K562 (cell line): ENCODE data around the gene EXOC4. TPM values are rescaled to one million over a fixed set of nuclear protein-coding genes. Genes with fewer than 3 reads are reported as not detected.
A peak's percentile ranks its signal among the peaks of the same experiment; 100 is the strongest.

ENCODE experiments used
- ATAC-seq: fragments of 200-7000 bp; cut with Tn5 transposase; 3 replicates; pipeline ENCODE4 v1.9.1; 2020; ENCODE audit warnings: moderate library complexity
- BruUV-seq: library from RNA; stranded (reverse); fragments of 400-500 nt; replicated peaks from 2 replicates; lab custom pipeline; 2021; lab: Mats Ljungman, UMichigan
- CTCF ChIA-PET: fragments of 300-600 bp; formaldehyde crosslinking; extraction: SDS; loops from one replicate; lab custom pipeline; 2021; ENCODE audit warnings: low intra/inter-chr PET ratio; lab: Yijun Ruan, JAX
- POLR2A ChIA-PET: fragments of 300-600, 350-650 bp; sonication (Branson Sonifier 250); formaldehyde crosslinking; extraction: SDS; loops from one replicate; lab custom pipeline; 2021; ENCODE audit warnings: antibody characterized with exemption, inconsistent platforms; lab: Yijun Ruan, JAX
- DNase-seq, 4 experiments: peaks; one replicate each; pipeline versions ENCODE4 v3.0.0 to v3.0.0-alpha.2; 2011 to 2018; ENCODE audit warnings: low spot score in 3 of 4, mixed read lengths in 3 of 4; ENCODE audit errors: extremely low read depth in 1 of 4
- FAIRE-seq: peaks from 2 replicates; lab custom pipeline; 2011; peaks lifted over from hg19 to GRCh38; lab: Jason Lieb, UNC
- H2AFZ ChIP-seq: 2 replicates; pipeline ENCODE4 v1.6.0; 2011; ENCODE audit warnings: low read depth, low read length, control low read depth, inconsistent platforms
- H3K27ac ChIP-seq: fragments of 200-600 bp; 3 replicates; pipeline ENCODE4 v1.8.0; 2011; ENCODE audit warnings: low read depth, mild to moderate bottlenecking, control low read depth, inconsistent platforms, low read length, moderate library complexity, mixed read lengths; ENCODE audit errors: extremely low read depth
- H3K27me3 ChIP-seq, 2 experiments: fragments of 300-600 bp in 1 of 2; 2 replicates in 1 of 2; 3 replicates in 1 of 2; pipeline versions ENCODE4 v1.6.0 to v1.8.0; 2011; ENCODE audit warnings: inconsistent platforms in 2 of 2, low read length in 2 of 2, mild to moderate bottlenecking in 1 of 2, mixed read lengths in 1 of 2, moderate library complexity in 1 of 2; ENCODE audit not compliant: control insufficient read depth in 2 of 2, insufficient read depth in 2 of 2
- H3K36me3 ChIP-seq: fragments of 300-600 bp; 3 replicates; pipeline ENCODE4 v1.8.0; 2011; ENCODE audit warnings: mild to moderate bottlenecking, low read length, inconsistent platforms; ENCODE audit not compliant: control insufficient read depth, insufficient read depth
- H3K4me1 ChIP-seq, 2 experiments: fragments of 200-600 bp in 1 of 2; replicated peaks in 1 of 2; 2 replicates in 1 of 2; 3 replicates in 1 of 2; pipeline versions ENCODE4 v1.5.1 to v1.8.0; 2011; ENCODE audit warnings: inconsistent platforms in 2 of 2, low read length in 2 of 2, mild to moderate bottlenecking in 1 of 2, mixed read lengths in 1 of 2, moderate library complexity in 1 of 2; ENCODE audit not compliant: control insufficient read depth in 2 of 2, insufficient read depth in 2 of 2
- H3K4me2 ChIP-seq: 2 replicates; pipeline ENCODE4 v1.6.1; 2011; ENCODE audit warnings: low read length, control low read depth, inconsistent platforms, mixed read lengths; ENCODE audit not compliant: insufficient read depth
- H3K4me3 ChIP-seq: fragments of 200-600 bp; sonication (generic), shearing (Covaris generic); 2 replicates; pipeline ENCODE4 v1.5.1; 2016; ENCODE audit warnings: control low read depth, inconsistent platforms
- H3K79me2 ChIP-seq: fragments of 200-600 bp; 3 replicates; pipeline ENCODE4 v1.8.0; 2011; ENCODE audit warnings: low read length, inconsistent platforms; ENCODE audit not compliant: control insufficient read depth, insufficient read depth
- H3K9ac ChIP-seq, 2 experiments: 2 replicates each; pipeline versions ENCODE4 v1.6.0 to v1.6.1; 2011; ENCODE audit warnings: low read depth in 2 of 2, low read length in 2 of 2, control low read depth in 1 of 2, inconsistent platforms in 1 of 2, mild to moderate bottlenecking in 1 of 2, mixed read lengths in 1 of 2; ENCODE audit not compliant: insufficient read depth in 1 of 2
- H3K9me1 ChIP-seq: one replicate; pipeline ENCODE4 v1.6.0; 2011; ENCODE audit warnings: inconsistent platforms, mild to moderate bottlenecking, low read length, moderate library complexity; ENCODE audit not compliant: control insufficient read depth, insufficient read depth
- H3K9me3 ChIP-seq: replicated peaks from 2 replicates; pipeline ENCODE4 v1.5.1; 2011; ENCODE audit warnings: low read depth, low read length, inconsistent platforms; ENCODE audit not compliant: control insufficient read depth, insufficient read depth
- H4K20me1 ChIP-seq: replicated peaks from 2 replicates; pipeline ENCODE4 v1.6.1; 2011; ENCODE audit warnings: low read length, inconsistent platforms, mixed read lengths; ENCODE audit not compliant: control insufficient read depth, insufficient read depth
- ARNT ChIP-seq, 2 experiments: fragments of 450-650 bp; IDR thresholded peaks; 2 replicates each; pipeline ENCODE4 v1.6.1; 2016; ENCODE audit warnings: mild to moderate bottlenecking in 1 of 2
- CBX3 ChIP-seq, 2 experiments: IDR thresholded peaks; 1 replicate in 1 of 2; 2 replicates in 1 of 2; pipeline ENCODE4 v1.6.1; 2012; ENCODE audit warnings: inconsistent platforms in 2 of 2, low read length in 2 of 2, borderline replicate concordance in 1 of 2, control low read depth in 1 of 2
- COPS2 ChIP-seq: fragments of 450-650 bp; conservative IDR thresholded peaks from 2 replicates; pipeline ENCODE4 v1.6.1; 2016; ENCODE audit warnings: mild to moderate bottlenecking, moderate library complexity
- FOXA3 ChIP-seq, 2 experiments: fragments of 450-650 bp in 1 of 2; sonication (generic) in 1 of 2; formaldehyde crosslinking; IDR thresholded peaks in 1 of 2; conservative IDR thresholded peaks in 1 of 2; 2 replicates each; pipeline versions ENCODE4 v1.4.0 to v1.8.0; 2020 to 2022; ENCODE audit warnings: mild to moderate bottlenecking in 2 of 2, missing genetic modification reagents in 1 of 2
- SMARCB1 ChIP-seq: IDR thresholded peaks from 2 replicates; pipeline ENCODE4 v1.6.1; 2011; ENCODE audit warnings: improper control_type of control experiment, low read depth; ENCODE audit not compliant: insufficient read length
- TRIM28 ChIP-seq: fragments of 450-650 bp; IDR thresholded peaks from 2 replicates; pipeline ENCODE4 v1.6.1; 2017
- ZNF280B ChIP-seq: fragments of 250-450 bp; sonication (Bioruptor Pico); IDR thresholded peaks from 2 replicates; pipeline ENCODE4 v1.5.1; 2021; ENCODE audit warnings: mild to moderate bottlenecking
- in situ Hi-C: fragments of 300-500 bp; cut with MboI; formaldehyde crosslinking; loops from 4 replicates; pipeline ENCODE4 v1.15.0; 2018; ENCODE audit warnings: inconsistent platforms, mixed read lengths
- intact Hi-C: fragments of 100-400 bp; cut with micrococcal nuclease; formaldehyde crosslinking; loops from 2 replicates; pipeline ENCODE4 v1.14.2; 2022
- polyA plus RNA-seq, 8 experiments: library from polyadenylated mRNA; depleted of rRNA in 4 of 8; stranded (reverse) in 5 of 8; unstranded in 3 of 8; fragments of >200 nt; fragmentation: Nextera tagmentation in 2 of 8; fragmentation: Illumina TruSeq in 1 of 8; extraction: Ambion mirVana in 2 of 8; extraction: Trizol in 1 of 8; gene quantifications; 2 replicates each; pipeline versions ENCODE4 v1.2.1 to v1.2.3, GENCODE V29; 2011 to 2014; ENCODE audit warnings: inconsistent platforms in 1 of 8, missing spikeins in 1 of 8
- total RNA-seq, 7 experiments: library from RNA; depleted of rRNA in 6 of 7; stranded (reverse); fragments of >200 nt in 6 of 7; fragmentation: Illumina TruSeq in 2 of 7; extraction: Trizol in 2 of 7; gene quantifications; 2 replicates each; pipeline versions ENCODE4 v1.2.1 to v1.2.3, GENCODE V29; 2011 to 2021; ENCODE audit warnings: low replicate concordance in 1 of 7
- TF ChIP-seq, protein P1 (sequence below): fragments of 450-650 bp; IDR thresholded peaks from 2 replicates; pipeline ENCODE4 v1.6.1; 2018; ENCODE audit warnings: mild to moderate bottlenecking, low read depth; ENCODE audit not compliant: partially characterized antibody

EXOC4 gene
- total and polyA plus RNA-seq, 9 of the 15 experiments (the other 6 are each of a cell fraction or from before 2014, with no cell fraction given), result 18.5 to 73.1 (median 46.6) TPM

DNA sequence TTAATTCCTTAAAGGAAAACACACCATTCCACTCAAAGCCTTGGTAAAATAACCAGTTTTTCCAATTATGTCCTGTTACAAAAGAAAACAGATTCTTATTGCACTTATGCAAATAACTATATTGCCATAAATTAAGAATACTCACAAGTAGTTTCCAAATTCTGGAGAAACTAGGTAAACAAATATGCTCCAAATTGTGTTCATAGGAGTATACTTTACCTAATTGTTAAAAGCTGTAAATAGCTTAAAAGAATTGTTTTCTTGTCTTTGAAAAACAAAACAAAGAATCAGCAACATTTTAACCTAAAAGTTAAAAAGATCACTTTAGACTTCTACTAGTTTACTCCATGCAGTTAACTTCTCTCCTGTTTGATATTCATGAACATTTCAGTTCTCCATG, 835.3 kb downstream of the EXOC4 start:
- BruUV-seq, result no TSS peak
- in situ Hi-C loops, result no loop called here

More for the DNA sequence above, 835.3 kb downstream of the EXOC4 start:
- FAIRE-seq (no peak), ATAC-seq (no peak), DNase-seq (no peak)
- CTCF ChIA-PET, result no interaction called here
- Histone ChIP-seq H3K79me2 (no peaks in the 10 kb centered on the region), H3K4me2 (no peak overlapping the region), H3K36me3 (no peaks in the 10 kb centered on the region), H2AFZ (no peak overlapping the region), H3K9ac (no peak overlapping the region), H3K27me3 (no peaks in the 10 kb centered on the region), H3K27ac (no peak overlapping the region), H3K4me3 (no peak overlapping the region), H3K9me3 (peaks cover 12% of the 10 kb centered on the region), H3K4me1 (peaks cover 7 to 24% of the 10 kb centered on the region in 2 experiments; a peak in 4 of 5 replicates), H4K20me1 (no peaks in the 10 kb centered on the region), H3K9me1 (no peaks in the 10 kb centered on the region)
- intact Hi-C loops, result no loop called here
- POLR2A ChIA-PET, result no interaction called here
- TF ChIP-seq TRIM28, result peak; percentile 49; the same call in 1 of the 2 replicates
- TF ChIP-seq COPS2, result no peak
- TF ChIP-seq SMARCB1, result no peak
- no peak for TF ChIP-seq ARNT (IDR thresholded peaks at IDR 0.05)
- TF ChIP-seq, protein P1, sequence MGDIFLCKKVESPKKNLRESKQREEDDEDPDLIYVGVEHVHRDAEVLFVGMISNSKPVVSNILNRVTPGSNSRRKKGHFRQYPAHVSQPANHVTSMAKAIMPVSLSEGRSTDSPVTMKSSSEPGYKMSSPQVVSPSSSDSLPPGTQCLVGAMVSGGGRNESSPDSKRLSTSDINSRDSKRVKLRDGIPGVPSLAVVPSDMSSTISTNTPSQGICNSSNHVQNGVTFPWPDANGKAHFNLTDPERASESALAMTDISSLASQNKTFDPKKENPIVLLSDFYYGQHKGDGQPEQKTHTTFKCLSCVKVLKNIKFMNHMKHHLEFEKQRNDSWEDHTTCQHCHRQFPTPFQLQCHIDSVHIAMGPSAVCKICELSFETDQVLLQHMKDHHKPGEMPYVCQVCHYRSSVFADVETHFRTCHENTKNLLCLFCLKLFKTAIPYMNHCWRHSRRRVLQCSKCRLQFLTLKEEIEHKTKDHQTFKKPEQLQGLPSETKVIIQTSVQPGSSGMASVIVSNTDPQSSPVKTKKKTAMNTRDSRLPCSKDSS, result peak; percentile 69
- TF ChIP-seq ZNF280B (CRISPR knock-in tag), result 0 out of 2 replicates have a peak, but pooled peaks have one; percentile 23
- TF ChIP-seq CBX3 (IDR thresholded peaks at IDR 0.05; ENCODE audit: borderline replicate concordance in 1 of 2, low read length in 2 of 2), result peak in 1 of 2 experiments; percentile 81; a peak in 2 of 3 replicates
- TF ChIP-seq FOXA3 (CRISPR knock-in tag; conservative IDR thresholded peaks at IDR 0.05 in 1 of 2, IDR thresholded peaks at IDR 0.05 in 1 of 2), result 0 out of 4 replicates have a peak, but pooled peaks of 1 of the 2 experiments have one; percentile 14
